Measurements from ENCODE around the gene NODAL. TPM values are rescaled to one million over a fixed set of nuclear protein-coding genes. Genes with fewer than 3 reads are reported as not detected.
A peak's percentile ranks its signal among the peaks of the same experiment; 100 is the strongest.

The NODAL gene
- total and polyA plus RNA-seq, 2 experiments from 2014 or later, result 11.2 to 28.4 TPM

GRCh38 chr10:70478191-70479164 is 37.0 kb upstream of the NODAL start, which contains the start of gene PALD1:
PALD1 (plus strand) TSS chr10:70478767; CDS start chr10:70525952, 47,185 bp downstream.
- peaks cover 10% of the 10 kb centered on the region; the same call in 1 of the 2 replicates for H3F3A ChIP-seq (replicated peaks; ENCODE audit: low read depth)
- Mint-ChIP-seq H3K36me3 (ENCODE audit: low read depth) (no peaks in the 10 kb centered on the region), H3K27me3 (ENCODE audit: insufficient read depth, low read depth, poor library complexity) (peaks cover 31% of the 10 kb centered on the region), H3K4me1 (peaks cover 46% of the 10 kb centered on the region), H3K9me3 (no peaks in the 10 kb centered on the region), H3K27ac (peak within 1 kb of the TSS; percentile 85), H3K4me3 (peak within 1 kb of the TSS; percentile 82)
- 0 out of 2 replicates have a peak, but pooled peaks cover 3% of the 10 kb centered on the region for H3K27me3 ChIP-seq (ENCODE audit: insufficient read depth)
- DNase-seq (ENCODE audit: low spot score), result peak; percentile 88
- TF ChIP-seq CTCF (conservative IDR thresholded peaks at IDR 0.05; ENCODE audit: low read depth in 2 of 2) (no peak; a peak in 1 of 4 replicates), POLR2AphosphoS5 (IDR thresholded peaks at IDR 0.05; ENCODE audit: low read depth) (peak; percentile 46), CREB1 (CRISPR knock-in tag; IDR thresholded peaks at IDR 0.05; ENCODE audit: low read depth) (no peak), ETS1 (IDR thresholded peaks at IDR 0.05) (no peak)
- no peaks in the 10 kb centered on the region; the same call in 1 of the 2 replicates for H4K20me1 ChIP-seq (replicated peaks; ENCODE audit: insufficient read depth)
- peak within 1 kb of the TSS; percentile 90; the same call in 1 of the 2 replicates for H3K27ac ChIP-seq (ENCODE audit: low read depth)
- peaks cover 31% of the 10 kb centered on the region for H3K79me2 ChIP-seq (replicated peaks; ENCODE audit: insufficient read depth)
- peak within 1 kb of the TSS; percentile 87 for H2AFZ ChIP-seq
- no peaks in the 10 kb centered on the region for H3K36me3 ChIP-seq (ENCODE audit: insufficient read depth)
- peak within 1 kb of the TSS; percentile 99 for H3K4me2 ChIP-seq
- ATAC-seq, result peak; percentile 70
- peak within 1 kb of the TSS; percentile 94 for H3K4me3 ChIP-seq
- H3K4me1 ChIP-seq (ENCODE audit: insufficient read depth), result peaks cover 28% of the 10 kb centered on the region
- no peaks in the 10 kb centered on the region for H3K9me2 ChIP-seq (ENCODE audit: insufficient read depth)

- H3K36me3 ChIP-seq (ENCODE audit: insufficient read depth), result no peaks in the 10 kb centered on the region
- peak overlapping the region; percentile 90; the same call in 1 of the 2 replicates for H3K27ac ChIP-seq (ENCODE audit: low read depth)
- peaks cover 26% of the 10 kb centered on the region for H3K27me3 Mint-ChIP-seq (ENCODE audit: insufficient read depth, low read depth, poor library complexity)
- H3K9me2 ChIP-seq (ENCODE audit: insufficient read depth), result no peaks in the 10 kb centered on the region
- peak overlapping the region; percentile 85 for H3K27ac Mint-ChIP-seq
- H4K20me1 ChIP-seq (replicated peaks; ENCODE audit: insufficient read depth), result no peaks in the 10 kb centered on the region; the same call in 1 of the 2 replicates
- H2AFZ ChIP-seq, result peak overlapping the region; percentile 87
- peak overlapping the region; percentile 80 for H3K4me3 Mint-ChIP-seq
- H3K79me2 ChIP-seq (replicated peaks; ENCODE audit: insufficient read depth), result peaks cover 31% of the 10 kb centered on the region
- H3K36me3 Mint-ChIP-seq (ENCODE audit: low read depth), result no peaks in the 10 kb centered on the region
- peak overlapping the region; percentile 99 for H3K4me2 ChIP-seq
- peaks cover 10% of the 10 kb centered on the region; the same call in 1 of the 2 replicates for H3F3A ChIP-seq (replicated peaks; ENCODE audit: low read depth)
- H3K4me3 ChIP-seq, result peak overlapping the region; percentile 94
- H3K27me3 ChIP-seq (ENCODE audit: insufficient read depth), result 0 out of 2 replicates have a peak, but pooled peaks cover 3% of the 10 kb centered on the region
- no peaks in the 10 kb centered on the region for H3K9me3 Mint-ChIP-seq
- DNase-seq (ENCODE audit: low spot score) (peak; percentile 66), ATAC-seq (peak; percentile 16)
- no peak for TF ChIP-seq REST (IDR thresholded peaks at IDR 0.05; ENCODE audit: unreplicated experiment)
- TF ChIP-seq ETS1 (IDR thresholded peaks at IDR 0.05), result peak; percentile 27; the same call in 1 of the 2 replicates
- TF ChIP-seq ZNF114 (CRISPR knock-in tag; IDR thresholded peaks at IDR 0.05), result no peak
- peaks cover 28% of the 10 kb centered on the region for H3K4me1 ChIP-seq (ENCODE audit: insufficient read depth)
- H3K4me1 Mint-ChIP-seq, result peaks cover 40% of the 10 kb centered on the region
These were observed 36.2 kb upstream of the NODAL start for GRCh38 chr10:70477661-70478162.

Data from GM23338 (cell line).